Cardiac muscle cell (in vitro differentiated cells and primary cell): ENCODE data around the gene GNL3. TPM values are rescaled to one million over a fixed set of nuclear protein-coding genes. Genes with fewer than 3 reads are reported as not detected.
A peak's percentile ranks its signal among the peaks of the same experiment; 100 is the strongest.

Source experiments
- DNase-seq, 2 donors: peaks; one replicate each; pipeline versions ENCODE4 v3.0.0 to v3.0.0-alpha.2; 2010 to 2017; ENCODE audit warnings: low read depth in 1 of 2, low spot score in 1 of 2
- H3K27ac ChIP-seq: fragments of 200-600 bp; sonication (generic); 2 replicates; pipeline ENCODE4 v1.5.1; 2016
- H3K27me3 ChIP-seq: fragments of 200-600 bp; sonication (generic); 2 replicates; pipeline ENCODE4 v1.6.0; 2016; ENCODE audit warnings: control low read depth
- H3K36me3 ChIP-seq: fragments of 200-600 bp; sonication (generic); 2 replicates; pipeline ENCODE4 v1.5.1; 2016; ENCODE audit warnings: control low read depth
- H3K4me1 ChIP-seq: fragments of 200-600 bp; sonication (generic); 2 replicates; pipeline ENCODE4 v1.8.1; 2017; ENCODE audit warnings: low read depth, mild to moderate bottlenecking, mixed run types
- H3K4me3 ChIP-seq: fragments of 200-600 bp; sonication (generic); 2 replicates; pipeline ENCODE4 v1.5.1; 2016; ENCODE audit warnings: mild to moderate bottlenecking
- H3K9me3 ChIP-seq: fragments of 200-600 bp; sonication (generic); 2 replicates; pipeline ENCODE4 v1.5.1; 2017; ENCODE audit warnings: low read depth, mild to moderate bottlenecking, control low read depth
- polyA plus RNA-seq: library from polyadenylated mRNA; unstranded; fragments of >200 nt; fragmentation: Nextera tagmentation; extraction: Ambion mirVana; gene quantifications from 2 replicates; pipeline ENCODE4 v1.2.1, GENCODE V29; 2016
- total RNA-seq: library from RNA; depleted of rRNA; stranded (reverse); fragments of >200 nt; gene quantifications from 2 replicates; pipeline ENCODE4 v1.2.3, GENCODE V29; 2016
- TF ChIP-seq, protein P1 (sequence below): IDR thresholded peaks from 2 replicates; pipeline ENCODE4 v1.5.1; 2012; ENCODE audit warnings: low read depth, mild to moderate bottlenecking, low read length

GNL3 gene
- total and polyA plus RNA-seq, 2 experiments from 2014 or later, result 53.8 to 83.2 TPM

GRCh38 chr3:52690560-52690959 is 4.7 kb downstream of the GNL3 start:
- Histone ChIP-seq H3K4me1 (peaks cover 2% of the 10 kb centered on the region), H3K27me3 (no peaks in the 10 kb centered on the region), H3K4me3 (no peak overlapping the region), H3K36me3 (peaks cover 76% of the 10 kb centered on the region), H3K9me3 (no peaks in the 10 kb centered on the region), H3K27ac (no peak overlapping the region)
- TF ChIP-seq, protein P1, sequence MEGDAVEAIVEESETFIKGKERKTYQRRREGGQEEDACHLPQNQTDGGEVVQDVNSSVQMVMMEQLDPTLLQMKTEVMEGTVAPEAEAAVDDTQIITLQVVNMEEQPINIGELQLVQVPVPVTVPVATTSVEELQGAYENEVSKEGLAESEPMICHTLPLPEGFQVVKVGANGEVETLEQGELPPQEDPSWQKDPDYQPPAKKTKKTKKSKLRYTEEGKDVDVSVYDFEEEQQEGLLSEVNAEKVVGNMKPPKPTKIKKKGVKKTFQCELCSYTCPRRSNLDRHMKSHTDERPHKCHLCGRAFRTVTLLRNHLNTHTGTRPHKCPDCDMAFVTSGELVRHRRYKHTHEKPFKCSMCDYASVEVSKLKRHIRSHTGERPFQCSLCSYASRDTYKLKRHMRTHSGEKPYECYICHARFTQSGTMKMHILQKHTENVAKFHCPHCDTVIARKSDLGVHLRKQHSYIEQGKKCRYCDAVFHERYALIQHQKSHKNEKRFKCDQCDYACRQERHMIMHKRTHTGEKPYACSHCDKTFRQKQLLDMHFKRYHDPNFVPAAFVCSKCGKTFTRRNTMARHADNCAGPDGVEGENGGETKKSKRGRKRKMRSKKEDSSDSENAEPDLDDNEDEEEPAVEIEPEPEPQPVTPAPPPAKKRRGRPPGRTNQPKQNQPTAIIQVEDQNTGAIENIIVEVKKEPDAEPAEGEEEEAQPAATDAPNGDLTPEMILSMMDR, result no peak
- DNase-seq, result no peak

GRCh38 chr3:52693071-52693470 is 7.2 kb downstream of the GNL3 start:
- TF ChIP-seq, protein P1, result no peak
- Histone ChIP-seq H3K36me3 (peaks cover 92% of the 10 kb centered on the region), H3K4me3 (no peak overlapping the region), H3K27me3 (no peaks in the 10 kb centered on the region), H3K9me3 (no peaks in the 10 kb centered on the region), H3K27ac (no peak overlapping the region), H3K4me1 (no peaks in the 10 kb centered on the region)
- DNase-seq, result no peak

DNA sequence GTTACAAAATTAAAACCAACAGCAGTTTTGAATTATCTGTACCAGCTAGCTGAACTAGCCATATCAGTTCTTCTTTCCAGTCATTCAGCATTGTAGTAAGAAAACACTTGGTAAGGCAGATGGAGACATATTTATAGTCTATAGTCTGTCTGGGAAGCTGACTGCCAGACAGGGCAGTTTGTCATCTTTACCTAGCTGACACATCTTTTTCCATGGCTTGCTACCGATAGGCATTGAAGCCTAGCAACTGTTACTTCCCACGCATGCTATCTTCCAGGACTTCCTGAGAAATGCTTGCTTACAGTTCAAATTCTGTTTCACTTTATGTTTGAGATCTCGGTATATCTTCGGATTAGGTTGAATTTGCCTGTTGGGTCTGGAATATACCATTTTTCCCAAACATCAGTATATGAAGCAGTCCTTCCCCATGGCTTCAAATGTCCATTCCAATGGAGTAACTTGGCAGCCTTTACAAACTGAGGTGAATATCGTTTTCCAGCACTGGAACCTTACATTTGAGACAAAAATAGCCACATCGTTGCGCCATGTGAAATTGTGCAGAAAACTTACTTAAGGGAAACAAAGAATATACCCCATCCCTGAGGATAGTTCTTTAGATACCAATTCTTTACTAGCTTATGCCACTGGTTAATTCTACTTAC is 8.8 kb downstream of the GNL3 start:
- H3K4me1 ChIP-seq, result no peaks in the 10 kb centered on the region
- no peak overlapping the region for H3K4me3 ChIP-seq
- no peaks in the 10 kb centered on the region for H3K9me3 ChIP-seq
- TF ChIP-seq, protein P1, result no peak
- H3K27me3 ChIP-seq, result no peaks in the 10 kb centered on the region
- H3K27ac ChIP-seq, result peak overlapping the region; percentile 43
- H3K36me3 ChIP-seq, result peaks cover 79% of the 10 kb centered on the region
- DNase-seq, result no peak

DNA sequence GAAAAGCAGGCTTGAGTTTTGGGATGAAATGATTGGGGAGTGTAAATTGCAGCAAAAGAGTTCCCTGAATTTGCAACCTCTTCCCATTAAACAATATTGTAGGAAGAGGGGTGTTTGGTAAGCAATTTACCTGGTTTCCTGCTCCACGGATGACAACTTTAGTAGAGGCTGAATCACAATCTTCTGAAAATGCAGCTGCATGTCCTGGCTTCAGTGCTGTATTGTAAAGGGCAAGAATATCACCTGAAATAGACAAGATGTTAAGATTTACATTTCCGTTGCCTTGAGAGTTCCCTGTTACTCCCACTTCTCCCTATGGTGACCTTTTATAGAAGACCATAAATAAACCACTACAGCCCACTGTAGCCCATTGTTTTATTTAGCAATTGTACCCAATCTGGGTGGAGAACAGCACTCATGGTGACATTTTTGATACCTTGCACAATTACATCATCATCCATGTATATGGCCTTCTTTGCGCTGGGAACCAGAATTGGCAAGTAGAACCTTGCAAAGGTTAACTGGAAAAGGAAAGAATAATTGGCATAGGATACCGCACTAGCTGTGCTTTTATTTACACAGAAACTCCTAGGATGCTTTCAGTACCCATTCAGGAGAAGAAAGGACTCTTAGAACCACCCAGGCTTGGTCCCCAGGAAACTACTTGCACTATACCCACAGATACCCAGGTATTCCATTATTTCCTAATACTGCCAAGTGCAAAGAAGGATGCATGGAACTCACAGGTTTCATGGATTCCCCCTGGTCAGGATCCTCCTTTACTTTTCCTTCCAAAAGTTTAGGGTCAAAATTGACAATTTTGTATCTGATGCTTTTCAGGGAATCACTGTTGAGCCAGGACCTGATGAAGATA is 10.2 kb downstream of the GNL3 start:
- Histone ChIP-seq H3K36me3 (peaks cover 67% of the 10 kb centered on the region), H3K9me3 (no peaks in the 10 kb centered on the region), H3K27ac (peak overlapping the region; percentile 34), H3K4me3 (no peak overlapping the region), H3K4me1 (no peaks in the 10 kb centered on the region), H3K27me3 (no peaks in the 10 kb centered on the region)
- TF ChIP-seq, protein P1, result no peak
- no peak for DNase-seq

DNA sequence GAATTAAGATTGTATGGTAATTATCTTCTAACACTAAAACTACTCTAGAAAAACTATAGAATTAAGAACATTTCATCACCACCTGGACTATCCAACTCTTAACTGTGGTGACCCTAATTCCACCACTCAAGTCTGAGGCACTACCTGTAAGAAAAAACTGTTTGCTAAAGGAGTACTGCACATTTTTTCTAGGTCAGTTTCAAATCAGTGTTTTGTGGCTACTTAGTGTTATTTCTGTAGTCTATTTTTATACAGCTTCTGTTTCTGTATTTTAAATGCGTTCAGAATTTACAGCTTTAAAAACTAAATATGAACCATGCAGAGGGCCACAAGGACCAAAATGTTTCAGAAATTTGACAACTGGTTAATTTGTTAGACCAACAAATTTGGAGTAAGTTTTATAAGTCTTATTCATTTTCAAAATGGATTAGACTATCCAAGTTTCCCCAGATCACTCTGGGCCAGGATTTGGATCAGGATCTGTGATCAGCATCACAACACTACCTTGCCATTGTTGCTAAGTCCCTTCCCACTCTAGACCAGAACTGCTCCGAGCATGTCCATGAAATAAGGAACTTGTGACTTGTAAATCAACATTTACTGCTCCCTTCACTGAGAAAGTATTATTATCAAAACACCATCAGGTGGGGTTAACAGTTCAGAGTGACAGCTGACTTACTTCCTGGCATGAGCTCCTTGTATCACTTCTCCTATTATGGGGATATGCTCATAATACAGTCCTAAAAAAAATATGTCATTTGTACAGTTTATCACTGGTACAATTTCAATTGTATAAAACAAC is 11.2 kb downstream of the GNL3 start:
- no peaks in the 10 kb centered on the region for H3K27me3 ChIP-seq
- no peaks in the 10 kb centered on the region for H3K4me1 ChIP-seq
- no peak overlapping the region for H3K4me3 ChIP-seq
- H3K9me3 ChIP-seq, result no peaks in the 10 kb centered on the region
- H3K27ac ChIP-seq, result no peak overlapping the region
- peaks cover 58% of the 10 kb centered on the region for H3K36me3 ChIP-seq
- TF ChIP-seq, protein P1, result no peak
- DNase-seq, result no peak
